HG02840 (cell line): ENCODE measurements around the gene SDHAF4.
A peak's percentile ranks its signal among the peaks of the same experiment; 100 is the strongest.
"Not testable (repeated sequence)": the region's sequence is repeated elsewhere in the genome, so short reads cannot be mapped to it uniquely, and the experiment has no call there.

Experiments used
- ATAC-seq: cut with Tn5 transposase; IDR thresholded peaks from one replicate; pipeline ENCODE4 v1.9.1; 2021; ENCODE audit warnings: mild to moderate bottlenecking, moderate library complexity, moderate number of reproducible peaks; ENCODE audit not compliant: unreplicated experiment, low FRiP score

SDHAF4 gene

DNA sequence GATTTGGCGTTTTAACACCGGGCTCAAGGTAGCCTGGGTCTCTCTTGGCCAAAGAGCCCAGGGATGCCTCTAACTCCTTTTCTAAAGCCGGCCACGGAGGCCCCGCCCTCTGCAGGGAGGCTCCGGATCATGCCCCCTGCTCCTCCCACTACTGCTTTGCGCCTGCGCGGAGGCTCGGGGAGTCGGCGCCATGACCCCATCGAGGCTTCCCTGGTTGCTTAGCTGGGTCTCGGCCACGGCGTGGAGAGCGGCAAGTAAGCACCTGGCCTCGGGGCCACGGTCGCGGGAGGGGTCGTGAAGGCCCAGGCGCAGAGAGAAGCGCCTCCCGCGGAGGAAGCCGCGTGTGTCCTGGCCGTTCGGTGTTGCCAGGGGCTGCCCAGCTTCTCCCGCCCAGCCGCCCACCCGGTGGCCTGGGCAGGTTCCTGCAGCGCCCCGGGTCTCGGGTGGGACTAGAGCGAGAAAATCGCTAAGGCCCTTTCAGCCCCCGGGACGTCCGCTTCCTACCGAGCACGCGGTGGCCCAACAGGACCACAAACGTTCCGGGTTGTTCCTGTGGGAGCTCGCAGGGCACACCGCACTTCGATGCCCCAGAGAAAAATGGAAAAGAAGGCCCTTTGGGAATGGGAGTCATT, at the start of gene SDHAF4:
Gene SDHAF4, plus strand, starts transcription at position 180 of the 632 bp plus-strand sequence. Its CDS starts 11 bp downstream, at position 191.
- ATAC-seq, result peak; percentile 100

DNA sequence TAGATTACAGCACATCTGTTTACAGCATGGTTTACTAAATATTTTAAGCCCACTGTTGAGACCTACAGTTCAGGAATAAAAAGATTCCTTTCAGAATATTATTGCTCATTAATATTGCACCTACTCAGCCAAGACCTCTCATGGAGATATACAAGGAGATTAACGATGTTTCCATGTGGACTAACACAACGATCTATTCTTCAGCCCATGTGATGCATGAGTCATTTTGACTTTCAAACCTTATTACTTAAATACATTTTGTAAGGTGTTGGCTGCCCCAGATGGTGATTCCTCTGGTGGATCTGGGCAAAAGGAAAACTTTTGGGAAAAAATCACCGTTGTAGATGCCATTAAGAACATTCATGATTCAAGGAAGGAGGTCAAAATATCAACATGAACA, 48.0 kb upstream of the SDHAF4 start:
- ATAC-seq, result no peak

DNA sequence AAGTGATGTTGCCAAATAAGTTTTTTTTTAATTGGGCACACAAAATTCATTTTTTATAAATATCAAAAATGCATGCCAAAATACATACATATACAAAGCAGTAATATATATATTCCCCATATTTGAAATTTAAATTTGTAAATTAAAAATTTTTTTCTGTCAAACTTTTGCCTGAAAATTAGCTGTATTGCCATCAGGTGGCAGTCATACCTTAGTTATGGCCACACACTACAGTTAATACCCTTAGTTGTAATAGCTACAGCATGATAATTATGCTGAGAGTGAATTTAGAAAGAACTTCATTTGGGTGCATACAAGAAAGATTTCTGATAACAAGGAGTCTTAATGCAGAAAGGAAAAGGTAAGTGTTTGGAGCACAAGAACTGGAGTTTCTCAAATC, 46.2 kb upstream of the SDHAF4 start:
- ATAC-seq, result no peak

DNA sequence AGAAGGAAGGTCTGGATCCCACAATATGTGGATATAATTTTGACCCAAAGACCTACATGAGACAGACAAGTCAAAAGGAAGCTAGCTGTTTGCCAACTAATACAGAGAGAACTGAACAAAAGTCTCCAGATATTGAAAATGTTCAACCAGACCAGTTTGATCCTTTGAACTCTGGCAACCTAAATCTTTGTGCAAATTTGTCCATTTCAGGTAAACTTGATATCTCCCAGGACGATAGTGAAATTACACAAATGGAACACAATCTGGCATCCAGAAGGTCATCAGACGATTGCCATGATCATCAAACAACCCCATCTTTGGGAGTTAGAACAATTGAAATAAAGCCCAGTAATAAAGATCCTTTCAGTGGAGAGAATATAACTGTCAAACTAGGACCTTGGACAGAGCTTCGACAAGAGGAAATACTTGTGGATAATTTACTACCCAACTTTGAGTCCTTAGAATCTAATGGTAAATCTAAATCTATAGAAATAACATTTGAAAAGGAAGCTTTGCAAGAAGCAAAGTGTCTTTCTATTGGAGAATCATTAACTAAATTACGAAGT, 41.9 kb upstream of the SDHAF4 start:
- no peak for ATAC-seq

DNA sequence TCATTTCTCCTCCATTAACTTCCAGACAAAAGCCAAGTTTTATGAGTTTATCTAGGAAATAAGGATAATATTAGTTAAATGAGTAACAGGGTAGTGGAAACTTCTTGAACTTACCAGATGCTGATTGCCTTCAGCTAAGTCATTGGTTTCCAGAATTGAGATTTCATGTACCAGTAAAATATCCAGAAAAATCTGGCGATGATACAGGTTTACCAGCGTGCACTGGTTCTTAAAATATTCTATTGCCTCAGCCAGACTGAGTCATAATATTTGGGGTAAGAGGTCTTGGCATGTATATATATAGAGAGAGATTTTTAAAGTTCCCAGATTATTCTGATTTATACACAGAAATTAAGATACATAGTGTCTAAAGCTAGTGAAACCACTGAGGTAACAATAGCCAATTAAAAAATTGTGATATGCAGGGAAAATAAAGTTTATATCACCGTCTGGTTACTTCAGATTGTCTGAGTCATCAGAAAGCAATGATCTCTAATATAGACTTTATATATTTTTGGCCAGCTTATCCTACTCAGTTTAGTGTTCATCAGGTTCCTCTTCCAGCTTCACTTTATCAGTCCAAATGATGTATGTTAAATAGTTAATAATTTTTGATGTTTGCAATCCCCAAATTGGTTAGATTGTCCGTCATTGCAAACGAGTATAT, 39.5 kb upstream of the SDHAF4 start:
- ATAC-seq, result no peak

DNA sequence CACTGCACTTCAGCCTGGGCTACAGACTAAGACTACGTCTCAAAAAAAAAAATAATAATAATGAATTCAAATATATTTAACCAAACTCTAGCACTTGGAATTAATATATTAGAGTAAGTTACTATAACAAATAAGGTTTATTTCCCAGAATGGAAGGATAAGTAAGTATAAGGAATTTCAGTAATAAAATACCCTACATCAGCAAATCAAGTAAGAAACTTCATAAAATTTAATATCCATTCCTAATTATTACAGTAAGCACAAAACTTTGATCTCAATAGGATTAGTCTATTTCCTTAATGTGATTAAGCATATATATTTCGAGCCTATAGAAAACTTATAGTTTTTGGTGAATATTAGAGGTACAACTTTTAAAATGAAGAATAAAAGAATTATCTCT, 36.7 kb upstream of the SDHAF4 start:
- no peak for ATAC-seq

DNA sequence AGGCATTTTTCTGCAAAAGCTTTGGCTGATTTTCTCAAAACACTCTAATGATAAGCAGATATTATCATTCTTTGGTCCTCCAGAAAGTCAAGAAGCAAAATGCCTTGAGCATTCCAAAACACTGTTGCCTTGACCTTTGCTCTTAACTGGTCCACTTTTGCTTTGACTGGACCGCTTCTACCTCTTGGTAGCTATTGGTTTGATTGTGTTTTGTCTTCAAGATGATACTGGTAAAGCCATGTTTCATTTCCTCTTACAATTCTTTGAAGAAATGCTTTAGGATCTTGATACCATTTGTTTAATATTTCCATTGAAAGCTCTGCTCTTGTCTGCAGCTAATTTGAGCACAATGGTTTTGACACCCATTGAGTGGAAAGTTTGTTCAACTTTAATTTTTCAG, 35.6 kb upstream of the SDHAF4 start:
- ATAC-seq, result no peak

DNA sequence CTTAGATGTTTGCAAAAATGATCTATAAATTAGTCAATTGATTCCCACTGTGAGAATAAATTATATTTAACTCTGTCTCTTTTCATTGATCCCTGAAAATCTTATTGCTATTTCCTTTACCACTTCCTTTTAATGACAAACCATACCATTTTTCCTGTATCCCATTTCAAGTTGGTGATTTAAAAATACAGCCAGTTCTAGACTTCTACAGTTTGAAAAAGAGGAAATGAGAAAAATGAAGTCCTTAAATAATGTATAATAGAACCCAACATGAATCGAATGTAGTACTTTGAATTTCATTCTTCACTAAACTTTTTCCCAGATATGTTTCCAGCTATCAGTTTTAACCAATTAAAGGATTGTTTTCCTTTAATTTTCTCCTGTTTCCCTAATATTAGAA, 29.5 kb upstream of the SDHAF4 start:
- ATAC-seq, result no peak

DNA sequence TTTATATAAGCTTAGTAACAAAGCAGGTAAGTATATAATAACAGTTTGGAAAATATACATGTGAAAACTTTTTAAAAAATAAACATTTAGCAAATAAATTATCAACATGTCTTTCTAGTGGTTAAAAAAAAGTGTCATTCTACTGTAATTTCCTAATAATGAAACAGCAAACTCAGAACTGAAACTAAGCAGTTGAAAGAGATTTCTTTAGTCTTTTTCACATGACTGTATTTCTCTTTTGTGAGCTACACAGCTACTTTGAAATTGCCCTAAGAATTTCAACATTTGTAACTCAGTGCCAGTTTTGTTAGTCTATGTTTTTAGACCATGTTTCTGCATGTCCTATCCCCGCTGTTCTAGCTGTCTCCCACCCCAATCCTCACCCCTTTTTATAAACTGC, 28.4 kb upstream of the SDHAF4 start:
- no peak for ATAC-seq

DNA sequence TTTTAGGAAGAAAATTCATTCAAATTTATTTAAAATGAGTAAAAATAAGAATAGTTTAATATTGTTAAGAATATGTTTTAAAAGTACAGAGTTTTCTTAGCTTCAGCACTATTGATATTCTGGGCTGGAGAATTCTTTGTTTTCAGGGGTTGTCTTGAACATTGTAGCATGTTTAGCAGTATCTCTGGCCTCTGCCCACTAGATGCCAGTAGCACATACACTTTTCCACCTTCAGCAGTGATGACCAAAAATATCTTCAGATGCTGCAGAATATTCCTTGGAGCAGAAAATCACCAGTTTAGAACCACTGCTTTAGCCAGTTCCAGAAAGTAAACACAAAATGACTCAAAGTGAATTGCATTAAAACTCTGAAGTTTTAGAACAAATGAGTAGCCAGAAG, 19.4 kb upstream of the SDHAF4 start:
- ATAC-seq, result no peak

DNA sequence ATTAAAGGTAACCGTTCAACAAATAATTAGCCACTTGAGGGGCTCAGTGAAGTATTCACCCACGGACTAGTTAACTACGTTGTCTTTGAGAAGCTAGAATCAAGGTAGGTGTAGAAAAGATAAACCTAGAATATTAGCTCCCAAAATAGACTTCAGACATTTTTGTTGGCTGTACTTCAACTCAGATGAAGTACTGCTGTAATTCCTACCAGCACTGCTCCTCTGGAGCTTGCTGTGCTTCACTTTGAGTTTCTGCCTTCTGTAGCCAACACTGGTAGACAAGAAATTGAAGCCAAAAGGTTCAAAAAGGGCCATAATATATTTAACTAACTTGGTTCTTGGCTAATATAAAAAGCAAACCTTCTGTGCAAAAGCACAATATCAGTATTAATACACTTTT, 18.8 kb upstream of the SDHAF4 start:
- no peak for ATAC-seq

DNA sequence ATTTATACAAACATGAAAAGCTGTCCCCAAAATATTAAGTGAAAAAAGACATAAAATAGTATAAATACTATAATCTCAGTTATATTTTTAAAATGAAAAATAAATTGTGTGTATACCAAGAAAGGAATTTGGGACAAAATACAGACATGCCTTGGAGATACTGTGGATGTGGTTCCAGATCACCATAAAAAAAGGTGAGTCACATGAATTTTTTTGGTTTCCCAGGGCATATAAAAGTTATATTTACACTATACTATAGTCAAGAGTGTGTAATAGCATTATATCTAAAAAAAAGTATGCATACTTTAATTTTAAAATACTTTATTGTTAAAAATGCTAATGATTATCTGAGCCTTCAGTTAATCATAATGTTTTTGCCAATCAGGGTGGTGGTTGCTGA, 17.4 kb upstream of the SDHAF4 start:
- no peak for ATAC-seq

DNA sequence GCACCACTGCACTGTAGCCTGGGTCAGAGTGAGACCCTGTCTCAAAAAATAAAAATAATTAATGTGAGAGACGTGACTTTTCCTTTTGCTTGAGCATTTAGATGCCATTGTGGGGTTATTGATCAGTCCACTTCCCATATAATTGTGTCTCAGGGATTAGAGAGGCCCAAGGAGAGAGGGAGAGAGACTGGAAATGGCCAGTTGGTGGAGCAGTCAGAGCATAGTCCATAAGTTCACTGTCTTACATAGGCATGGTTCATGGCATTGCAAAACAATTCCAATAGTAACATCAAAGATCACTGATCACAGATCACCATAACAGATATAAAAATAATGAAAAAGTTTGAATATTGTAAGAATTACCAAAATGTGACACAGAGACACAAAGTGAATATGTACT, 15.2 kb upstream of the SDHAF4 start:
- no peak for ATAC-seq

DNA sequence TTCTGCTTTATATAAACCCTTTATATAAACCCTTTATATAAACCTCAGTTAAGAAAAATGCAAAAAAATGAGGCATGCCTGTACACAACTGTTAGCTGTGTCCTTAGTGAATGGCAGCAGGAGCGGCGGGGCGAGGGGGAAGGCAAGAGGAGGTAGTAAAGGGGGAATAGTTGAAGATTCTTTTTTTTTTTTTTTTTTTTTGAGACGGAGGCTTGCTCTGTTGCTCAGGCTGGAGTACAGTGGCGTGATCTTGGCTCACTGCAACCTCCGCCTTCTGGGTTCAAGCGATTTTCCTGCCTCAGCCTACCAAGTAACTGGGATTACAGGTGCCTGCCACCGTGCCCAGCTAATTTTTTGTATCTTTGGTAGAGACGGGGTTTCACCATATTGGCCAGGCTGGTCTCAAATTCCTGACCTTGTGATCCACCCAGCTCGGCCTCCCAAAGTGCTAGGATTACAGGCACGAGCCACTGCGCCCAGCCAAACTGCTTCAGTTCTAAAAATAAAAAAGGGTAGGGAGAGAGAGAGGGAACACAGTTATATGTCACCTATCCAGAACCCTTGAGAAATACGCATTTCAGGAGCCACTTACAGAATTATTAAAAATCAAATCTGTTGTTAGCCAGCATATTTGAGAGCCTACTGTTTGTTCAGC, 14.3 kb upstream of the SDHAF4 start:
- ATAC-seq, result not testable (repeated sequence)

DNA sequence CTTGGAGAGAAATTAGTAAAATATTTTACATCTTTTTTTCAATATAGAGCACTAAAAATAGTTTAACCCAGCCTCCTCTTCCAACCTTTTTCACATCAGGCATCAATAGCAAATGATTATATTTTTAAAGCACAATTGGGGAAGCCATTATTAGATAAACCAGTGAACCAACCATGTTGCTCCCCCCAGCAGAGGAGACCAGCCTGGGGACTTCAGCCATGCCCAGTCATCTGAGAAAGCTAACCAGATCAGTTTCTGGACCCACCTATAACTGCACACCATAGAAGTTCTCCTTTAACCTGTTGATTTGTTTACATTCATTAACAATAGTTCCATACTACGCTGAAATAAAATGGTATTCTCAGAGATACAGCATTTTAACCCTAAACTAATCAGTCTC, 13.8 kb upstream of the SDHAF4 start:
- no peak for ATAC-seq

DNA sequence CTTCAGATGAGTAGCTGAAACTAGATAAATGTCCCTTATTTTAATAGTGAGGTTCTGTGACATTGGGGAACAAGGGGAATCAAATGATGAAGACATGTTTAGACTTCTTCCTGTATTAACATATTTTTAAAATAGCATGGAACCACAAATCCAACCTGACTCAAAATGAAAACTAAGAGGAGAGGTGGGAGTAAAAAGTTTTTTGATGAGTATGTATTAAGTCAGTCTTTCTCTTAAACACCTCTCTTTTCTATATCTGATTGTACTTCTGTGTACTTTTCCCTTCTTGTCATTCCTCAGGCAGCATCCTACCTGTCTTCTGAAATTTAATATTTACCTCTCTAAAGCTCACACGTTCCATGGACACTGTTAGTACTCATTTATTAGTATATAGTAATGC, 8.7 kb upstream of the SDHAF4 start:
- ATAC-seq, result no peak

DNA sequence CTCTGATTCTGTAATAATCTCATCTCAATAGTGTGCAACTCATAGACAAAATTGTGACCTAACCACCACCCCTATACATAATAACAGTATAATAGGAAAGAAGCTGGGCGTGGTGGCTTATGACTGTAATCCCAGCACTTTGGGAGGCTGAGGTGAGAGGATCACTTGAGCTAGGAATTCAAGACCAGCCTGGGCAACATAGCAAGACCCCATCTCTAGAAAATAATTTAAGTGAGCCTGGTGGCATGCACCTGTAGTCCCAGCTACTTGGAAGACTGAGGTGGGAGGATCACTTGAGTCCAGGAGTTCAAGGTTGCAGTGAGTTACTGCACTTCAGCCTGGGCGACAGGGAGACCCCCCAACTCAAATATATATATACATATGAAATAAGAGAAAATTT, 4.3 kb upstream of the SDHAF4 start:
- ATAC-seq, result not testable (repeated sequence)

DNA sequence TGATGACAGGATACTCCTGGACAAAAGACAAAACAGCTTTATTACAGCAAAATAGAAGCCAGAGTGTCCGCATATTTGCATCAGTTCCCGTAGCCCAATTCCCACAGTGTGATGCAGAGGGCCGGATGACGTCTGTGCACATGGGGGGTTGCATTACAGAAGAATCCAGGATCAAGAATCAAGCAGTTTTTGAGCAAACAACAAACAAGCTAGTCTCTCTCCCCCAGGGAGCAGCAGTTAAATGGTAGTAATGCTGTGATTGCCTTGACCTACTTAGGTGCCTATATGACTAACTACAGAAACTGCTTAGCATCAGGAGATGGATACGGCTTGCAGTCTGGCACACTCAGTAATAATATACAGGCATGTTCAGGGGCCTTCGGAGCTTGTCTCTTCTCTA, 3.2 kb upstream of the SDHAF4 start:
- no peak for ATAC-seq

DNA sequence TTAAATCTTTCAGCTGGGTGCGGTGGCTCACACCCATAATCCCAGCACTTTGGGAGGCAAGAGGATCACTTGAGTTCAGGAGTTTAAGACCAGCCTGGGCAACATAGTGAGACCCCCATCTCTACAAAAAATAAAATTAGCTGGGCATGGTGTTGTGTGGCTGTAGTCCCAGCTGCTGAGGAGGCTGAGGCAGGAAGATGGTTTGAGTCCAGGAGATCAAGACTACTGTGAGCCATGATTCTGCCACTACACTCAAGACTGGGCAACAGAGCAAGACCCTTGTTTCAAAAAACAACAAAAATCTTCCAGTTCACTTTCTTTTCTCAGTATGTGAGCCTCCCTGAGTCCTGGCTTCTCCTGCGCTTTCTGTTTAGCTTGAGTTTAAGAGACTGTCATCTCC, 7.9 kb downstream of the SDHAF4 start:
- ATAC-seq, result no peak

DNA sequence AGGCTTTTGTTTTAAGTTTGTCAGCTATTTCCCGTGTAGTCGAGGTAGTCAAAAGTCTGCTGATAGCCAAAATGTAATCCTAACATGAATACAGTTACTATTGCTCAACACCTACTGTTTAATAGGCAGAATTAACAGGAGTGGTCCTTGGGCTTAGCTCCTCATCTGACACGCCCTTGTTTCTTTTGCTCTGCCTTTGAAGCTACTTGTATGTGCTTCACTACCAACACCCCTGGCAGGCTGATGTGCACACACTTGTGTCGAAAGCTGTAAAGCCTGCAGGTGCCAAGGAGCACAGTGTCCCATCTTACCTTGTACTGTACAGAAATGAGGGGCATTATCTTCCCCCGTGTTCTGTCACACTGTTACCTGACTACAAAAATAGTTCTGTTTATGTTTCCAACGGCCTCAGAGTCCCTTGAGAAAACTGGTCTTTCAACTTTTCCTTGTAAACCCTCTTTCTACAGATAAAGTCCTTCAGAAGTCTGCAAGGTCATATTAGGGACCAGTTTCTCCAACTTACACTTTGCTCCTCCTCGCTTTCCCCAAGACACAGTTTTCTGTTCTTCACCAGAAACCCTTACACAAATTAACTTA, 9.3 kb downstream of the SDHAF4 start:
- ATAC-seq, result no peak

DNA sequence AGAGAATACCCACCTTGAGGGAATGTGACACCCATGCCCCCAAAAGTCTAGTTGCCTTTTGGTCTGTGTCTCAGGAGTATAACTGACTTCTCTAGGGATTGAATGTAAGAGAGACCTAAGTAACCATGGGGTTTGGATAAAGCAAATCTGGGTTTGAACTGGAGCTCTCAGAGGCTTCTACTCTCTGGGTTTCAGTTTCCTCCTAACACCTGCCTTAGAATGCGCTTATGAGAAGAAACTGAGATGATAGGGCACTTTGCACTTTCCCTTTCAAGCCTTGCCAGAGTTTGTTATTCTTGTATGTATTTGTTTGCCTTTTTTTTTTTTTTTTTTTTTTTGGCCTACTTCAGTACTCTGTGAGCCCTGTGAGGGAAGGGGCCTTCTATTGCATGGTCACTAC, 19.4 kb downstream of the SDHAF4 start:
- peak; percentile 88 for ATAC-seq
